ENCODE results near the gene FGFR2.

- TF ChIP-seq EZH2 (IDR thresholded peaks at IDR 0.05) (no peak), POLR2AphosphoS5 (IDR thresholded peaks at IDR 0.05; ENCODE audit: borderline replicate concordance, low read depth, low read length) (no peak), FOXP2 (optimal IDR thresholded peaks at IDR 0.05; ENCODE audit: control extremely low read depth, extremely low read length, insufficient read depth) (no peak)
Observed at GRCh38 chr10:121577568-121577967, 20.7 kb downstream of the FGFR2 start.

Data from SK-N-MC (cell line).